AG04449 (cell line): ENCODE measurements around the gene CCDC158.

Experiments used
- CTCF ChIA-PET: fragments of 350-600 bp; formaldehyde crosslinking; extraction: SDS; loops from one replicate; lab custom pipeline; 2021; ENCODE audit warnings: antibody characterized with exemption; lab: Yijun Ruan, JAX
- POLR2A ChIA-PET: fragments of 400-600, 350-600 bp; formaldehyde crosslinking; extraction: SDS; loops from one replicate; lab custom pipeline; 2020; ENCODE audit warnings: antibody characterized with exemption, inconsistent platforms; lab: Yijun Ruan, JAX
- DNase-seq: peaks from one replicate; pipeline ENCODE4 v3.0.0-alpha.2; 2010; ENCODE audit warnings: low read depth, low spot score
- H3K4me3 ChIP-seq: 2 replicates; pipeline ENCODE4 v1.5.1; 2011; ENCODE audit warnings: low read depth, mild to moderate bottlenecking, control low read depth, low read length
- CTCF ChIP-seq: IDR thresholded peaks from one replicate; pipeline ENCODE4 v1.5.1; 2011; ENCODE audit warnings: mild to moderate bottlenecking, moderate library complexity, low read length, control low read depth, inconsistent platforms; ENCODE audit not compliant: insufficient read depth; ENCODE audit errors: missing control alignments

CCDC158 gene

GRCh38 chr4:76447393-76447851 lies 26.5 kb upstream of the CCDC158 start:
- TF ChIP-seq CTCF = no peak
- DNase-seq = peak; percentile 24
- no peak overlapping the region for H3K4me3 ChIP-seq
- CTCF ChIA-PET = interaction anchor here (0.9 to 4.7 kb wide), 5 partner anchors 12 to 53 kb away, joined by 3 to 27 read pairs (median 4); partner anchors contain the start of gene SHROOM3
- POLR2A ChIA-PET = interaction anchor here (0.9 kb wide), 1 partner anchor 12 kb away, joined by 3 read pairs; the partner anchor contains the start of gene SHROOM3

- no peak overlapping the region for H3K4me3 ChIP-seq
- TF ChIP-seq CTCF = no peak
- ChIA-PET POLR2A (interaction anchor here (0.6 kb wide), 1 partner anchor 99 kb away, joined by 4 read pairs; no protein-coding TSS in a partner anchor), CTCF (interaction anchor here (4.7 kb wide), 1 partner anchor 15 kb away, joined by 27 read pairs; no protein-coding TSS in a partner anchor)
- DNase-seq = no peak
These were observed 25.0 kb upstream of the CCDC158 start for GRCh38 chr4:76445911-76446310.

- no peak for DNase-seq
- TF ChIP-seq CTCF = no peak
- POLR2A ChIA-PET = no interaction called here
- CTCF ChIA-PET = interaction anchor here (0.7 to 21.4 kb wide), 4 partner anchors 8 to 264 kb away, joined by 3 to 586 read pairs (median 8); partner anchors contain the start of gene SHROOM3
- no peak overlapping the region for H3K4me3 ChIP-seq
These were observed 22.4 kb upstream of the CCDC158 start for GRCh38 chr4:76443376-76443775.

GRCh38 chr4:76442807-76443206 lies 21.9 kb upstream of the CCDC158 start:
- CTCF ChIA-PET = interaction anchor here (3.1 to 21.4 kb wide), 2 partner anchors 12 to 59 kb away, joined by 14 to 586 read pairs; no protein-coding TSS in a partner anchor
- no peak for DNase-seq
- H3K4me3 ChIP-seq = no peak overlapping the region
- POLR2A ChIA-PET = no interaction called here
- TF ChIP-seq CTCF = no peak

GRCh38 chr4:76441881-76442280 lies 20.9 kb upstream of the CCDC158 start:
- ChIA-PET CTCF (interaction anchor here (0.9 to 21.4 kb wide), 3 partner anchors 11 to 316 kb away, joined by 3 to 586 read pairs (median 14); no protein-coding TSS in a partner anchor), POLR2A (no interaction called here)
- no peak overlapping the region for H3K4me3 ChIP-seq
- TF ChIP-seq CTCF = no peak
- DNase-seq = no peak

- CTCF ChIA-PET = interaction anchor here (2.2 to 21.4 kb wide), 2 partner anchors 9 to 62 kb away, joined by 13 to 586 read pairs; no protein-coding TSS in a partner anchor
- no peak for TF ChIP-seq CTCF
- no peak overlapping the region for H3K4me3 ChIP-seq
- POLR2A ChIA-PET = no interaction called here
- no peak for DNase-seq
These were observed 18.6 kb upstream of the CCDC158 start for GRCh38 chr4:76439491-76439890.
